ENCODE data around the gene ISG20.

GRCh38 chr15:88664151-88664778, 25.4 kb downstream of the ISG20 start:
- TF ChIP-seq, protein P1, sequence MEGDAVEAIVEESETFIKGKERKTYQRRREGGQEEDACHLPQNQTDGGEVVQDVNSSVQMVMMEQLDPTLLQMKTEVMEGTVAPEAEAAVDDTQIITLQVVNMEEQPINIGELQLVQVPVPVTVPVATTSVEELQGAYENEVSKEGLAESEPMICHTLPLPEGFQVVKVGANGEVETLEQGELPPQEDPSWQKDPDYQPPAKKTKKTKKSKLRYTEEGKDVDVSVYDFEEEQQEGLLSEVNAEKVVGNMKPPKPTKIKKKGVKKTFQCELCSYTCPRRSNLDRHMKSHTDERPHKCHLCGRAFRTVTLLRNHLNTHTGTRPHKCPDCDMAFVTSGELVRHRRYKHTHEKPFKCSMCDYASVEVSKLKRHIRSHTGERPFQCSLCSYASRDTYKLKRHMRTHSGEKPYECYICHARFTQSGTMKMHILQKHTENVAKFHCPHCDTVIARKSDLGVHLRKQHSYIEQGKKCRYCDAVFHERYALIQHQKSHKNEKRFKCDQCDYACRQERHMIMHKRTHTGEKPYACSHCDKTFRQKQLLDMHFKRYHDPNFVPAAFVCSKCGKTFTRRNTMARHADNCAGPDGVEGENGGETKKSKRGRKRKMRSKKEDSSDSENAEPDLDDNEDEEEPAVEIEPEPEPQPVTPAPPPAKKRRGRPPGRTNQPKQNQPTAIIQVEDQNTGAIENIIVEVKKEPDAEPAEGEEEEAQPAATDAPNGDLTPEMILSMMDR (IDR thresholded peaks at IDR 0.05; ENCODE audit: insufficient read depth, low read depth, low read length) = no peak
- no peak for TF ChIP-seq EZH2 (IDR thresholded peaks at IDR 0.05; ENCODE audit: insufficient read depth, low read length)
